Stimulated activated CD8-positive, alpha-beta memory T cell treated with anti-CD3 and anti-CD28 coated beads, Interleukin-4, amount 100 ng/mL, for 1 hour (primary cell): ENCODE data around the gene EYS.

Experiments used
- DNase-seq, 2 donors: peaks; one replicate each; pipeline ENCODE4 v3.0.0-alpha.2; 2020; ENCODE audit warnings: low read depth in 2 of 2, low spot score in 1 of 2

The EYS gene

GRCh38 chr6:64672131-64672530 is 1034.9 kb downstream of the EYS start:
- DNase-seq = no peak

GRCh38 chr6:64665137-64665536 is 1041.9 kb downstream of the EYS start:
- no peak for DNase-seq

GRCh38 chr6:64664480-64664879 is 1042.5 kb downstream of the EYS start:
- no peak for DNase-seq

- DNase-seq = no peak
Measured at GRCh38 chr6:64644024-64644423, 1063.0 kb downstream of the EYS start.

GRCh38 chr6:64630901-64631300 is 1076.1 kb downstream of the EYS start:
- DNase-seq = no peak

- no peak for DNase-seq
Measured at GRCh38 chr6:64622944-64623343, 1084.1 kb downstream of the EYS start.

- DNase-seq = no peak
Measured at GRCh38 chr6:64602993-64603392, 1104.0 kb downstream of the EYS start.

GRCh38 chr6:64591676-64592036 is 1115.4 kb downstream of the EYS start:
- DNase-seq = no peak

- DNase-seq = no peak
Measured at GRCh38 chr6:64590965-64591675, 1115.9 kb downstream of the EYS start.

GRCh38 chr6:64589961-64590360 is 1117.1 kb downstream of the EYS start:
- no peak for DNase-seq

GRCh38 chr6:64580346-64580745 is 1126.7 kb downstream of the EYS start:
- DNase-seq = no peak

- DNase-seq = no peak
Measured at GRCh38 chr6:64553249-64553786, 1153.7 kb downstream of the EYS start.

- no peak for DNase-seq
Measured at GRCh38 chr6:64547594-64548268, 1159.3 kb downstream of the EYS start.

- DNase-seq = no peak
Measured at GRCh38 chr6:64539917-64540316, 1167.1 kb downstream of the EYS start.

- DNase-seq = no peak
Measured at GRCh38 chr6:64538722-64539121, 1168.3 kb downstream of the EYS start.

GRCh38 chr6:64527899-64528298 is 1179.1 kb downstream of the EYS start:
- DNase-seq = no peak

- DNase-seq = no peak
Measured at GRCh38 chr6:64522859-64523258, 1184.2 kb downstream of the EYS start.

- DNase-seq = no peak
Measured at GRCh38 chr6:64520050-64520449, 1187.0 kb downstream of the EYS start.

- DNase-seq = no peak
Measured at GRCh38 chr6:64516393-64516792, 1190.6 kb downstream of the EYS start.

- no peak for DNase-seq
Measured at GRCh38 chr6:64507661-64508060, 1199.4 kb downstream of the EYS start.

GRCh38 chr6:64505312-64505711 is 1201.7 kb downstream of the EYS start:
- DNase-seq = no peak

GRCh38 chr6:64504503-64504902 is 1202.5 kb downstream of the EYS start:
- no peak for DNase-seq

GRCh38 chr6:64502801-64503200 is 1204.2 kb downstream of the EYS start:
- no peak for DNase-seq
